ENCODE results near the gene MED13.

GRCh38 chr17:61967729-61968128, 97.3 kb downstream of the MED13 start:
- TF ChIP-seq POLR2A (IDR thresholded peaks at IDR 0.05) (no peak), CTCF (IDR thresholded peaks at IDR 0.05) (no peak)
